KMS-11 (cell line): Measurements from ENCODE around the gene DAB2IP.

ENCODE experiments used
- H2AFZ ChIP-seq: fragments of 200-600 bp; sonication (generic); 2 replicates; pipeline ENCODE4 v1.6.1; 2016; ENCODE audit warnings: antibody characterized with exemption, mixed run types, low read depth
- H3K27ac ChIP-seq: fragments of 200-600 bp; sonication (generic); 2 replicates; pipeline ENCODE4 v1.6.1; 2016; ENCODE audit warnings: mild to moderate bottlenecking, mixed run types
- H3K27me3 ChIP-seq: fragments of 200-600 bp; sonication (generic); 2 replicates; pipeline ENCODE4 v1.6.1; 2017; ENCODE audit warnings: mild to moderate bottlenecking, low read depth, mixed run types, moderate library complexity; ENCODE audit not compliant: insufficient read depth
- H3K36me3 ChIP-seq: fragments of 200-600 bp; sonication (generic); 2 replicates; pipeline ENCODE4 v1.6.1; 2017; ENCODE audit warnings: mild to moderate bottlenecking, mixed run types; ENCODE audit not compliant: insufficient read depth
- H3K4me1 ChIP-seq: fragments of 200-600 bp; sonication (generic); 2 replicates; pipeline ENCODE4 v1.6.1; 2016; ENCODE audit warnings: mild to moderate bottlenecking, low read depth, mixed run types; ENCODE audit not compliant: poor library complexity, severe bottlenecking
- H3K4me2 ChIP-seq: fragments of 200-600 bp; sonication (generic); 2 replicates; pipeline ENCODE4 v1.7.0; 2016; ENCODE audit warnings: mild to moderate bottlenecking, mixed run types
- H3K4me3 ChIP-seq: fragments of 200-600 bp; sonication (generic); IDR thresholded peaks from 2 replicates; pipeline ENCODE4 v1.6.1; 2017; ENCODE audit warnings: low read depth, low read length, mixed read lengths; ENCODE audit not compliant: insufficient read depth
- H3K79me2 ChIP-seq: fragments of 200-600 bp; sonication (generic); 2 replicates; pipeline ENCODE4 v1.6.1; 2016; ENCODE audit warnings: low read depth, mixed run types; ENCODE audit not compliant: insufficient read depth
- H3K9ac ChIP-seq: fragments of 200-600 bp; sonication (generic); 2 replicates; pipeline ENCODE4 v1.6.1; 2016; ENCODE audit warnings: mild to moderate bottlenecking, mixed run types
- H4K20me1 ChIP-seq: fragments of 200-600 bp; sonication (generic); 2 replicates; pipeline ENCODE4 v1.6.1; 2016; ENCODE audit warnings: mild to moderate bottlenecking, mixed run types; ENCODE audit not compliant: insufficient read depth
- CTCF ChIP-seq: fragments of 200-600 bp; sonication (generic); conservative IDR thresholded peaks from 2 replicates; pipeline ENCODE4 v1.6.1; 2017; ENCODE audit warnings: low read depth, mild to moderate bottlenecking, antibody characterized with exemption, low read length, moderate library complexity, mixed read lengths

Gene DAB2IP

GRCh38 chr9:121781701-121782464, 130.4 kb downstream of the DAB2IP start:
- H3K4me1 ChIP-seq: no peaks in the 10 kb centered on the region
- no peak overlapping the region for H3K9ac ChIP-seq
- H4K20me1 ChIP-seq: no peaks in the 10 kb centered on the region
- no peak for TF ChIP-seq CTCF
- no peaks in the 10 kb centered on the region for H3K79me2 ChIP-seq
- no peak overlapping the region for H3K4me3 ChIP-seq
- no peaks in the 10 kb centered on the region for H3K36me3 ChIP-seq
- no peak overlapping the region for H2AFZ ChIP-seq
- no peaks in the 10 kb centered on the region for H3K27me3 ChIP-seq
- no peak overlapping the region for H3K4me2 ChIP-seq
- no peak overlapping the region for H3K27ac ChIP-seq

- no peaks in the 10 kb centered on the region for H3K36me3 ChIP-seq
- no peaks in the 10 kb centered on the region for H4K20me1 ChIP-seq
- TF ChIP-seq CTCF: no peak
- no peak overlapping the region for H3K4me2 ChIP-seq
- no peak overlapping the region for H2AFZ ChIP-seq
- no peaks in the 10 kb centered on the region for H3K79me2 ChIP-seq
- no peaks in the 10 kb centered on the region for H3K4me1 ChIP-seq
- no peaks in the 10 kb centered on the region for H3K27me3 ChIP-seq
- H3K27ac ChIP-seq: no peak overlapping the region
- H3K4me3 ChIP-seq: no peak overlapping the region
- H3K9ac ChIP-seq: no peak overlapping the region
These were observed 131.2 kb downstream of the DAB2IP start for GRCh38 chr9:121782514-121783110.

GRCh38 chr9:121783111-121783510, 131.7 kb downstream of the DAB2IP start:
- Histone ChIP-seq H3K36me3 (no peaks in the 10 kb centered on the region), H3K9ac (no peak overlapping the region), H3K79me2 (no peaks in the 10 kb centered on the region), H4K20me1 (no peaks in the 10 kb centered on the region), H3K4me3 (no peak overlapping the region), H3K4me1 (no peaks in the 10 kb centered on the region), H2AFZ (no peak overlapping the region), H3K4me2 (no peak overlapping the region), H3K27ac (no peak overlapping the region), H3K27me3 (no peaks in the 10 kb centered on the region)
- no peak for TF ChIP-seq CTCF

GRCh38 chr9:121783521-121784507, 132.4 kb downstream of the DAB2IP start:
- no peaks in the 10 kb centered on the region for H3K27me3 ChIP-seq
- H4K20me1 ChIP-seq: no peaks in the 10 kb centered on the region
- H3K4me3 ChIP-seq: no peak overlapping the region
- TF ChIP-seq CTCF: no peak
- H3K27ac ChIP-seq: no peak overlapping the region
- no peaks in the 10 kb centered on the region for H3K4me1 ChIP-seq
- no peaks in the 10 kb centered on the region for H3K79me2 ChIP-seq
- H3K36me3 ChIP-seq: no peaks in the 10 kb centered on the region
- no peak overlapping the region for H3K9ac ChIP-seq
- no peak overlapping the region for H3K4me2 ChIP-seq
- H2AFZ ChIP-seq: no peak overlapping the region
